ENCODE measurements around the gene OR8B4. TPM values are rescaled to one million over a fixed set of nuclear protein-coding genes. Genes with fewer than 3 reads are reported as not detected.
A peak's percentile ranks its signal among the peaks of the same experiment; 100 is the strongest.
"Not testable (repeated sequence)": the region's sequence is repeated elsewhere in the genome, so short reads cannot be mapped to it uniquely, and the experiment has no call there.

Gene OR8B4
- total RNA-seq, 1 experiment from 2014 or later: not detected

GRCh38 chr11:124409906-124410305, 14.8 kb downstream of the OR8B4 start:
- Mint-ChIP-seq H3K9me3 (ENCODE audit: low read depth, unreplicated experiment) (no peaks in the 10 kb centered on the region), H3K4me1 (ENCODE audit: low read depth, unreplicated experiment) (no peaks in the 10 kb centered on the region), H3K4me3 (ENCODE audit: low read depth, unreplicated experiment) (no peak overlapping the region), H3K27me3 (ENCODE audit: unreplicated experiment) (peaks cover 13% of the 10 kb centered on the region), H3K36me3 (ENCODE audit: insufficient read depth, unreplicated experiment) (no peaks in the 10 kb centered on the region), H3K27ac (ENCODE audit: unreplicated experiment) (no peak overlapping the region)
- no peak for TF ChIP-seq CTCF (IDR thresholded peaks at IDR 0.05; ENCODE audit: unreplicated experiment)
- CTCF ChIA-PET: no interaction called here
- BruUV-seq (replicated peaks): no TSS peak
- intact Hi-C loops (cut with micrococcal nuclease; ENCODE audit: unreplicated experiment): no loop called here
- DNase-seq: no peak

- Mint-ChIP-seq H3K4me1 (ENCODE audit: low read depth, unreplicated experiment) (no peaks in the 10 kb centered on the region), H3K27me3 (ENCODE audit: unreplicated experiment) (no peaks in the 10 kb centered on the region), H3K36me3 (ENCODE audit: insufficient read depth, unreplicated experiment) (no peaks in the 10 kb centered on the region), H3K4me3 (ENCODE audit: low read depth, unreplicated experiment) (no peak overlapping the region), H3K9me3 (ENCODE audit: low read depth, unreplicated experiment) (no peaks in the 10 kb centered on the region), H3K27ac (ENCODE audit: unreplicated experiment) (no peak overlapping the region)
- TF ChIP-seq CTCF (IDR thresholded peaks at IDR 0.05; ENCODE audit: unreplicated experiment): no peak
- BruUV-seq (replicated peaks): no TSS peak
- intact Hi-C loops (cut with micrococcal nuclease; ENCODE audit: unreplicated experiment): no loop called here
- no peak for DNase-seq
- CTCF ChIA-PET: no interaction called here
These were observed 19.1 kb downstream of the OR8B4 start for GRCh38 chr11:124405581-124405980.

- H3K4me1 Mint-ChIP-seq (ENCODE audit: low read depth, unreplicated experiment); DNase-seq; H3K27ac Mint-ChIP-seq (ENCODE audit: unreplicated experiment); intact Hi-C loops (cut with micrococcal nuclease; ENCODE audit: unreplicated experiment); BruUV-seq (replicated peaks); H3K4me3 Mint-ChIP-seq (ENCODE audit: low read depth, unreplicated experiment); H3K36me3 Mint-ChIP-seq (ENCODE audit: insufficient read depth, unreplicated experiment); H3K27me3 Mint-ChIP-seq (ENCODE audit: unreplicated experiment); H3K9me3 Mint-ChIP-seq (ENCODE audit: low read depth, unreplicated experiment): not testable (repeated sequence)
- CTCF ChIA-PET: interaction anchor here (0.6 kb wide), 1 partner anchor 367 kb away, joined by 3 read pairs; no protein-coding TSS in a partner anchor
These were observed 21.5 kb downstream of the OR8B4 start for GRCh38 chr11:124403186-124403585.

GRCh38 chr11:124402326-124402922, 22.2 kb downstream of the OR8B4 start:
- no peaks in the 10 kb centered on the region for H3K36me3 Mint-ChIP-seq (ENCODE audit: insufficient read depth, unreplicated experiment)
- no peaks in the 10 kb centered on the region for H3K27me3 Mint-ChIP-seq (ENCODE audit: unreplicated experiment)
- intact Hi-C loops (cut with micrococcal nuclease; ENCODE audit: unreplicated experiment): loop anchor here (1.0 kb wide), 1 partner anchor 184 kb away; no protein-coding TSS in a partner anchor
- H3K4me3 Mint-ChIP-seq (ENCODE audit: low read depth, unreplicated experiment): no peak overlapping the region
- BruUV-seq (replicated peaks): no TSS peak
- no peaks in the 10 kb centered on the region for H3K9me3 Mint-ChIP-seq (ENCODE audit: low read depth, unreplicated experiment)
- CTCF ChIA-PET: interaction anchor here (0.6 to 1.1 kb wide), 2 partner anchors 52 to 368 kb away, joined by 3 to 6 read pairs; no protein-coding TSS in a partner anchor
- H3K27ac Mint-ChIP-seq (ENCODE audit: unreplicated experiment): no peak overlapping the region
- no peaks in the 10 kb centered on the region for H3K4me1 Mint-ChIP-seq (ENCODE audit: low read depth, unreplicated experiment)
- no peak for TF ChIP-seq CTCF (IDR thresholded peaks at IDR 0.05; ENCODE audit: unreplicated experiment)
- DNase-seq: peak; percentile 68

- H3K4me3 Mint-ChIP-seq (ENCODE audit: low read depth, unreplicated experiment): no peak within 1 kb of the TSS
- BruUV-seq (replicated peaks): no TSS peak
- DNase-seq: no peak
- no peaks in the 10 kb centered on the region for H3K36me3 Mint-ChIP-seq (ENCODE audit: insufficient read depth, unreplicated experiment)
- TF ChIP-seq CTCF (IDR thresholded peaks at IDR 0.05; ENCODE audit: unreplicated experiment): no peak
- CTCF ChIA-PET: no interaction called here
- no peaks in the 10 kb centered on the region for H3K27me3 Mint-ChIP-seq (ENCODE audit: unreplicated experiment)
- intact Hi-C loops (cut with micrococcal nuclease; ENCODE audit: unreplicated experiment): no loop called here
- peaks cover 4% of the 10 kb centered on the region for H3K9me3 Mint-ChIP-seq (ENCODE audit: low read depth, unreplicated experiment)
- H3K4me1 Mint-ChIP-seq (ENCODE audit: low read depth, unreplicated experiment): no peaks in the 10 kb centered on the region
- no peak within 1 kb of the TSS for H3K27ac Mint-ChIP-seq (ENCODE audit: unreplicated experiment)
These were observed 25.7 kb downstream of the OR8B4 start, which contains the start of gene OR8B3 for GRCh38 chr11:124398924-124399323. Gene OR8B3, minus strand, starts transcription at chr11:124399024. Its CDS starts 1,673 bp downstream, at chr11:124397351.

GRCh38 chr11:124396847-124397246, 27.8 kb downstream of the OR8B4 start:
- H3K4me1 Mint-ChIP-seq (ENCODE audit: low read depth, unreplicated experiment); H3K27me3 Mint-ChIP-seq (ENCODE audit: unreplicated experiment); H3K27ac Mint-ChIP-seq (ENCODE audit: unreplicated experiment); H3K9me3 Mint-ChIP-seq (ENCODE audit: low read depth, unreplicated experiment); BruUV-seq (replicated peaks); intact Hi-C loops (cut with micrococcal nuclease; ENCODE audit: unreplicated experiment); H3K36me3 Mint-ChIP-seq (ENCODE audit: insufficient read depth, unreplicated experiment); H3K4me3 Mint-ChIP-seq (ENCODE audit: low read depth, unreplicated experiment); CTCF ChIA-PET; DNase-seq: not testable (repeated sequence)

All from Calu3 (cell line).